Caki2 (cell line): ENCODE results near the gene IFT80. TPM values are rescaled to one million over a fixed set of nuclear protein-coding genes. Genes with fewer than 3 reads are reported as not detected.

ENCODE experiments used
- DNase-seq: peaks from one replicate; pipeline ENCODE4 v3.0.0-alpha.2; 2015; ENCODE audit warnings: low read depth
- in situ Hi-C: cut with HindIII; loops from 2 replicates; pipeline ENCODE4 v1.10.0; 2016; ENCODE audit warnings: low sequenced_read_pairs, low pct_unique_long_range_greater_than_20kb, mixed read lengths
- total RNA-seq: library from RNA; depleted of rRNA; stranded (reverse); fragments of >200 nt; shearing (Covaris generic); gene quantifications from 2 replicates; pipeline ENCODE4 v1.2.3, GENCODE V29; 2014; ENCODE audit warnings: low replicate concordance; rRNA removed

Gene IFT80
- total RNA-seq, 1 experiment from 2014 or later = 43.1 TPM

GRCh38 chr3:160227419-160227818, 171.6 kb downstream of the IFT80 start:
- in situ Hi-C loops = no loop called here
- DNase-seq = no peak

- in situ Hi-C loops = no loop called here
- no peak for DNase-seq
These were observed 172.8 kb downstream of the IFT80 start for GRCh38 chr3:160226026-160226907.

DNA sequence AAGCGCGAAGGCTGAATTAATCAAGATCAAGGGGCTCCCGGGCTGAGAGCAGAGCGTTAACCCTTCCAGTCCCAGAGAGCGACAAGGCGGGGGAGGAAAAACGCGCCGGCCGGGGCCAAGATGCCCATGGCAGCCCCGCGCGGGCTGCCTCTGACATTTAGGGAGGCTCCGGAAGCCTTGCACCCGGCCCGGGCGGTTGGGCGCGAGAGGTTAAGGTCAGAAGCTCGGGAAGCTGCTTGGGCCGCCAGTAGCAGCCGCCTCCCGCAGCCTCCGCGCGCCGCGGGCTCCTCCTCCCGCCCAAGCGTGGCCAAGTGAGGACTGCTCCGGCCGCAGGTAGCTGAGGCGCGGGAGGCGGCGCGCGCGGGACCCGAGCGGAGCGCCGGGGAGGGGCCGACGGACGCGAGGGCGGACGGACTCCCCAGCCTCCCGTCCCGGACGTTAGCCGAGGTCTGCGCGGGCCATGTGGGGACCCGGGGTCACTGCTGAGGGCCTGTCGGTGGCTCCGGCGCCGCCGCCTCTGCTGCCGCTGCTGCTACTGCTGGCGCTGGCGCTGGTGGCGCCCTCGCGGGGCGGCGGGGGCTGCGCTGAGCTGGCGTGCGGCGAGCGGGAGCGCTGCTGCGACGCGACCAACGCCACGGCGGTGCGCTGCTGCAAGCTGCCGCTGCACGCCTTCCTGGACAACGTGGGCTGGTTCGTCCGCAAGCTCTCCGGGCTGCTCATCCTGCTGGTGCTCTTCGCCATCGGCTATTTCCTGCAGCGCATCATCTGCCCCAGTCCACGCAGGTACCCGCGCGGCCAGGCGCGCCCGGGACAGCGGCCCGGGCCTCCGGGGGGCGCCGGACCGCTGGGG, 173.6 kb downstream of the IFT80 start, which contains the start of gene C3orf80:
Gene C3orf80, plus strand, starts transcription at position 247 of the 850 bp plus-strand sequence. Its CDS starts 214 bp downstream, at position 461.
- in situ Hi-C loops = no loop called here
- peak; percentile 88 for DNase-seq

- in situ Hi-C loops = no loop called here
These were observed 174.2 kb downstream of the IFT80 start for GRCh38 chr3:160224811-160225175.

DNA sequence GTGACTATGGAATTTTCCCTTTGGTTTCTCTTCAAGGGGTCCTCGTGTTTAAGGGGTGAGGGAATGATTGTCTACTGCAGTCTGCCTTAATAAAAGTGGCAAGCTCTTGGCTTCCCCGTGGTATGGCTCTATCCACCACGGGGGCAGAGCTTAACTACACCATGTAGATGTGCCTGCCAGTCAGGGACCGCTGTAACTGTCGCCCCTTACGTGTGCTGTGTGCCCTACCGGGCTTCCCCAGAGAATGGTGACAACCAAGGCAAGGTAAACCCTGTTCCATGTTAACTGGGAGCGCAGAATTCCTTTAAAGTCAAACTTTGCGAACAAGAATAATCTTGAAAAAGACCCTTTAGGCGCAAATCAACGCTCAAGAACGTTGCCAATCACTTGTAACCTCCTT, 174.8 kb downstream of the IFT80 start:
- in situ Hi-C loops = no loop called here
- no peak for DNase-seq

More at GRCh38 chr3:160224811-160225175, 174.2 kb downstream of the IFT80 start:
- DNase-seq = no peak

DNA sequence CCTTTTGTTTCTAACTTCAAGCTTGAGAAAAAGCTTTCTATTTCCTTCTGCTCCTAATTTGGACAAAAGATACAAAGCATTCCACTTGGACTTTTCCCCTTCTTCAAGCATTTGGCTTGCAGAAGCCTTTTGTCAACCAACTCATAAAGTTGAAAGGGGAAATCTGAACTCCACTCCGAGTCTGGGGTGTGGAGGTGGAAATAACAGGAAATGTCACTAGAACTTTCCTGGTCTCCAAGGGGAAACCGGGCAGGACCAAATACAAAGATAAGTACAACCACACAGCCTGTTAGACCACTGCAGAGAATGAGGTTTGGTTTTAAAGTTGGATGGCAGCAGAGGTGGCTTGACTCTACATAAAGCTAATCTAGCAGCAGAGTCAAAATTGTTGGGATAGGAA, 178.0 kb downstream of the IFT80 start:
- in situ Hi-C loops = no loop called here
- DNase-seq = no peak

DNA sequence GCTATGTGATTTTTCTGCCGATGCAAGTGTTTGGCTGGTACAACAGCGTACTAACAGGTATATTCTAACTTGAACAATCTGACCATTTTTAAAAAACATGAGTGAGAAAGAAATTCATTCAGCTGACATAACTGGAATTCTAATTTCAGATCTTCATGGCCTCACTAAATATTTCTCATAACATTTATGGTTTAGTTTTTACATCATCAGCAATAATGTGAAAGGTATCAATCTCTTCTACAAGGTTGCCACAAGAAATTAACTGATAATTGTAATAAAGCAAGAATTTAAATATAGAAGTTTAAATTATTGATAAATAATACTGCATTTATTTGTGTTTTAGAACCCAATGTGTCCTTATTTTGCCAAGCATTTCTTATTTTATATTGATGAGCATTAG, 179.0 kb downstream of the IFT80 start:
- DNase-seq = no peak
- in situ Hi-C loops = no loop called here

- in situ Hi-C loops = no loop called here
- no peak for DNase-seq
These were observed 180.9 kb downstream of the IFT80 start for GRCh38 chr3:160218136-160218535.

GRCh38 chr3:160217675-160218074, 181.3 kb downstream of the IFT80 start:
- in situ Hi-C loops = no loop called here
- no peak for DNase-seq

- DNase-seq = no peak
- in situ Hi-C loops = no loop called here
These were observed 185.8 kb downstream of the IFT80 start for GRCh38 chr3:160213191-160213590.

- in situ Hi-C loops = no loop called here
- peak; percentile 77 for DNase-seq
These were observed 188.2 kb downstream of the IFT80 start for GRCh38 chr3:160210799-160211221.

DNA sequence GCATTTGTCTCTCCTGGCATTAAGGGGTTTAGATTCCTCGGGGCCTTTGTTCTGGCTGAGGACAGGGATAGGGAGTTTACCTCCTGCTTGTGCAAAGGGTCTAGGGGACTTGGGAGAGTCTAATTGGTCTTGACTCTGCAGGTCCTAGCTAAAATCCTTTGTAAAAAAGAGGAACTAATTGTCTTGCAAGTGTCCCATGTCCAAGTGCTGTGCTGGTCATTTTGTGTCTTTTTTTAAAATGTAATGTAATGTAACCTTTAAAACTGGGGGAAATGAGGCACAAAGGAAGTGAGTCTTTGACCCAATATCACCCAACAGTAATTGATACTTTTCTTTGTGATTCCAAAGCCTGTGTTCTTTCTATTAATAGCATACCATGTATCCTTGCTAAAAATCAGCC, 188.7 kb downstream of the IFT80 start:
- in situ Hi-C loops = no loop called here
- DNase-seq = no peak

Other genes starting within 250 kb of the IFT80 start
- 0.61 and 3.8 TPM in 2 replicates for gene C3orf80, start 173.8 kb downstream of the IFT80 start, total RNA-seq
- gene SMC4, start 425 bp upstream of the IFT80 start, total RNA-seq = 40.7 and 60.1 TPM in 2 replicates
- gene TRIM59, start 50.6 kb upstream of the IFT80 start, total RNA-seq = 30.5 and 61.7 TPM in 2 replicates
- gene KPNA4, start 166.3 kb upstream of the IFT80 start, total RNA-seq = 18.3 and 20.2 TPM in 2 replicates